ENCODE results near the gene TCF7L2.

TCF7L2 gene

GRCh38 chr10:113158183-113158582 is 208.1 kb downstream of the TCF7L2 start:
- no peak for ATAC-seq

- ATAC-seq: no peak
These were observed 209.5 kb downstream of the TCF7L2 start for GRCh38 chr10:113159563-113159962.

GRCh38 chr10:113160641-113161040 is 210.6 kb downstream of the TCF7L2 start:
- no peak for ATAC-seq

- ATAC-seq: no peak
These were observed 211.0 kb downstream of the TCF7L2 start for GRCh38 chr10:113161066-113161465.

- ATAC-seq: no peak
These were observed 212.9 kb downstream of the TCF7L2 start for GRCh38 chr10:113162960-113163359.

- ATAC-seq: no peak
These were observed 215.6 kb downstream of the TCF7L2 start for GRCh38 chr10:113165673-113166072.

- no peak for ATAC-seq
These were observed 217.7 kb downstream of the TCF7L2 start for GRCh38 chr10:113167702-113168101.

GRCh38 chr10:113168584-113168983 is 218.5 kb downstream of the TCF7L2 start:
- no peak for ATAC-seq

- no peak for ATAC-seq
These were observed 219.1 kb downstream of the TCF7L2 start for GRCh38 chr10:113169111-113169510.

GRCh38 chr10:113169853-113170460 is 219.9 kb downstream of the TCF7L2 start:
- ATAC-seq: no peak

GRCh38 chr10:113171662-113172061 is 221.6 kb downstream of the TCF7L2 start:
- ATAC-seq: no peak

- no peak for ATAC-seq
These were observed 225.1 kb downstream of the TCF7L2 start for GRCh38 chr10:113175176-113175575.

GRCh38 chr10:113175756-113176651 is 226.0 kb downstream of the TCF7L2 start:
- no peak for ATAC-seq

- ATAC-seq: no peak
These were observed 226.7 kb downstream of the TCF7L2 start for GRCh38 chr10:113176652-113177155.

- ATAC-seq: no peak
These were observed 227.3 kb downstream of the TCF7L2 start for GRCh38 chr10:113177156-113177935.

- ATAC-seq: no peak
These were observed 227.9 kb downstream of the TCF7L2 start for GRCh38 chr10:113177936-113178335.

GRCh38 chr10:113178771-113179170 is 228.7 kb downstream of the TCF7L2 start:
- no peak for ATAC-seq

GRCh38 chr10:113179265-113179664 is 229.2 kb downstream of the TCF7L2 start:
- ATAC-seq: no peak

GRCh38 chr10:113179966-113180365 is 229.9 kb downstream of the TCF7L2 start:
- ATAC-seq: no peak

GRCh38 chr10:113180401-113181154 is 230.5 kb downstream of the TCF7L2 start:
- ATAC-seq: no peak

GRCh38 chr10:113182154-113182553 is 232.1 kb downstream of the TCF7L2 start:
- no peak for ATAC-seq

GRCh38 chr10:113183573-113183972 is 233.5 kb downstream of the TCF7L2 start:
- ATAC-seq: no peak

Measured in activated CD4-positive, CD25-positive, alpha-beta regulatory T cell treated with anti-CD3 and anti-CD28 coated beads, Interleukin-2, amount 50 U/mL, for 24 hours (primary cell).